Activated T-helper 1 cell treated with anti-CD3 and anti-CD28 coated beads, Interleukin-2, amount 50 U/mL, for 16 hours (primary cell): Measurements from ENCODE around the gene GPAM.
"Not testable (repeated sequence)": the region's sequence is repeated elsewhere in the genome, so short reads cannot be mapped to it uniquely, and the experiment has no call there.

ENCODE experiments used
- DNase-seq, 2 donors: peaks; one replicate each; pipeline ENCODE4 v3.0.0-alpha.2; 2020; ENCODE audit warnings: low read depth in 1 of 2, low spot score in 1 of 2

GPAM gene

GRCh38 chr10:112216966-112217365, 33.4 kb upstream of the GPAM start:
- no peak for DNase-seq

- DNase-seq, result no peak
Observed at GRCh38 chr10:112216151-112216550, 32.6 kb upstream of the GPAM start.

- DNase-seq, result no peak
Observed at GRCh38 chr10:112215342-112215774, 31.8 kb upstream of the GPAM start.

GRCh38 chr10:112214298-112214926, 30.8 kb upstream of the GPAM start:
- DNase-seq, result no peak

- no peak for DNase-seq
Observed at GRCh38 chr10:112213836-112214235, 30.3 kb upstream of the GPAM start.

GRCh38 chr10:112213098-112213823, 29.7 kb upstream of the GPAM start:
- DNase-seq, result no peak

GRCh38 chr10:112210666-112211065, 27.1 kb upstream of the GPAM start:
- no peak for DNase-seq

- no peak for DNase-seq
Observed at GRCh38 chr10:112209684-112210131, 26.1 kb upstream of the GPAM start.

- no peak for DNase-seq
Observed at GRCh38 chr10:112208997-112209396, 25.4 kb upstream of the GPAM start.

GRCh38 chr10:112208292-112208691, 24.7 kb upstream of the GPAM start:
- no peak for DNase-seq

GRCh38 chr10:112203328-112204076, 19.9 kb upstream of the GPAM start:
- DNase-seq, result no peak

- DNase-seq, result no peak
Observed at GRCh38 chr10:112202561-112203241, 19.1 kb upstream of the GPAM start.

- no peak for DNase-seq
Observed at GRCh38 chr10:112202076-112202475, 18.5 kb upstream of the GPAM start.

GRCh38 chr10:112201334-112201733, 17.8 kb upstream of the GPAM start:
- no peak for DNase-seq

GRCh38 chr10:112200259-112200658, 16.7 kb upstream of the GPAM start:
- not testable (repeated sequence) for DNase-seq

- not testable (repeated sequence) for DNase-seq
Observed at GRCh38 chr10:112197662-112198061, 14.1 kb upstream of the GPAM start.

- no peak for DNase-seq
Observed at GRCh38 chr10:112195224-112195623, 11.7 kb upstream of the GPAM start.

GRCh38 chr10:112191791-112192190, 8.2 kb upstream of the GPAM start:
- DNase-seq, result no peak

GRCh38 chr10:112191041-112191590, 7.6 kb upstream of the GPAM start:
- DNase-seq, result no peak

- no peak for DNase-seq
Observed at GRCh38 chr10:112189465-112189864, 5.9 kb upstream of the GPAM start.

- DNase-seq, result no peak
Observed at GRCh38 chr10:112187527-112187926, 4.0 kb upstream of the GPAM start.
